ENCODE data around the gene FAS. TPM values are rescaled to one million over a fixed set of nuclear protein-coding genes. Genes with fewer than 3 reads are reported as not detected.

The FAS gene
- total and polyA plus RNA-seq, 4 donors, result 2.2 to 13.2 (median 5.9) TPM

- H3K27ac ChIP-seq (ENCODE audit: low read depth in 1 of 2, low read length in 2 of 2), result no peak overlapping the region
Observed at GRCh38 chr10:89062861-89063260, 72.3 kb downstream of the FAS start.

GRCh38 chr10:89063465-89063864 is 72.9 kb downstream of the FAS start:
- Histone ChIP-seq H3K36me3 (ENCODE audit: control insufficient read depth in 4 of 4, insufficient read depth in 3 of 4, low read depth in 1 of 4, low read length in 3 of 4) (no peaks in the 10 kb centered on the region), H3K9me3 (ENCODE audit: control insufficient read depth in 4 of 4, low read length in 3 of 4) (no peaks in the 10 kb centered on the region), H3K4me1 (ENCODE audit: control insufficient read depth in 4 of 4, insufficient read depth in 4 of 4, low read length in 3 of 4) (no peaks in the 10 kb centered on the region), H3K4me3 (ENCODE audit: low read depth in 1 of 3, low read length in 3 of 3) (no peak overlapping the region), H3K27ac (ENCODE audit: low read depth in 1 of 2, low read length in 2 of 2) (no peak overlapping the region), H3K27me3 (ENCODE audit: control insufficient read depth in 4 of 4, insufficient read depth in 4 of 4, low read length in 3 of 4) (no peaks in the 10 kb centered on the region), H3K9ac (ENCODE audit: low read depth in 1 of 2, low read length in 2 of 2) (no peak overlapping the region)
- WGBS, result 77% methylated on average over 2 of the region's 2 CpGs
- TF ChIP-seq RXRA (IDR thresholded peaks at IDR 0.05) (no peak), ZBTB33 (IDR thresholded peaks at IDR 0.05) (no peak), EGR1 (IDR thresholded peaks at IDR 0.05; ENCODE audit: low read depth in 2 of 2) (no peak), GABPA (IDR thresholded peaks at IDR 0.05 in 1 of 2, conservative IDR thresholded peaks at IDR 0.05 in 1 of 2) (no peak), FOXA1 (IDR thresholded peaks at IDR 0.05) (no peak), NR2F2 (IDR thresholded peaks at IDR 0.05) (no peak), HNF4A (conservative IDR thresholded peaks at IDR 0.05) (no peak), SP1 (IDR thresholded peaks at IDR 0.05) (no peak), YY1 (IDR thresholded peaks at IDR 0.05) (no peak), TAF1 (conservative IDR thresholded peaks at IDR 0.05) (no peak), RAD21 (IDR thresholded peaks at IDR 0.05) (no peak), MAX (IDR thresholded peaks at IDR 0.05) (no peak), FOXA2 (IDR thresholded peaks at IDR 0.05) (no peak), JUND (IDR thresholded peaks at IDR 0.05) (no peak)
- DNase-seq (ENCODE audit: low spot score), result no peak

More at GRCh38 chr10:89062861-89063260, 72.3 kb downstream of the FAS start:
- DNase-seq (ENCODE audit: low spot score), result no peak
- 40% methylated on average over 1 of the region's 1 CpG for WGBS
- H3K9me3 ChIP-seq (ENCODE audit: control insufficient read depth in 4 of 4, low read length in 3 of 4), result no peaks in the 10 kb centered on the region
- no peaks in the 10 kb centered on the region for H3K4me1 ChIP-seq (ENCODE audit: control insufficient read depth in 4 of 4, insufficient read depth in 4 of 4, low read length in 3 of 4)
- no peaks in the 10 kb centered on the region for H3K36me3 ChIP-seq (ENCODE audit: control insufficient read depth in 4 of 4, insufficient read depth in 3 of 4, low read depth in 1 of 4, low read length in 3 of 4)
- no peak for TF ChIP-seq EGR1 (IDR thresholded peaks at IDR 0.05; ENCODE audit: low read depth in 2 of 2)
- H3K4me3 ChIP-seq (ENCODE audit: low read depth in 1 of 3, low read length in 3 of 3), result no peak overlapping the region
- H3K9ac ChIP-seq (ENCODE audit: low read depth in 1 of 2, low read length in 2 of 2), result no peak overlapping the region
- no peaks in the 10 kb centered on the region for H3K27me3 ChIP-seq (ENCODE audit: control insufficient read depth in 4 of 4, insufficient read depth in 4 of 4, low read length in 3 of 4)

- H3K36me3 ChIP-seq (ENCODE audit: control insufficient read depth in 4 of 4, insufficient read depth in 3 of 4, low read depth in 1 of 4, low read length in 3 of 4), result no peaks in the 10 kb centered on the region
- no peak overlapping the region for H3K4me3 ChIP-seq (ENCODE audit: low read depth in 1 of 3, low read length in 3 of 3)
- WGBS, result 67% methylated on average over 5 of the region's 5 CpGs
- H3K27me3 ChIP-seq (ENCODE audit: control insufficient read depth in 4 of 4, insufficient read depth in 4 of 4, low read length in 3 of 4), result no peaks in the 10 kb centered on the region
- TF ChIP-seq NR2F2 (IDR thresholded peaks at IDR 0.05) (peak; percentile 92), HNF4G (IDR thresholded peaks at IDR 0.05) (no peak)
- H3K9me3 ChIP-seq (ENCODE audit: control insufficient read depth in 4 of 4, low read length in 3 of 4), result no peaks in the 10 kb centered on the region
- DNase-seq (ENCODE audit: low spot score), result no peak
- H3K9ac ChIP-seq (ENCODE audit: low read depth in 1 of 2, low read length in 2 of 2), result no peak overlapping the region
- H3K27ac ChIP-seq (ENCODE audit: low read depth in 1 of 2, low read length in 2 of 2), result no peak overlapping the region
- H3K4me1 ChIP-seq (ENCODE audit: control insufficient read depth in 4 of 4, insufficient read depth in 4 of 4, low read length in 3 of 4), result no peaks in the 10 kb centered on the region
Observed at GRCh38 chr10:89064748-89065147, 74.2 kb downstream of the FAS start.

Small RNA genes lying within 50 kb of the gene (small RNA-seq; reads per million reads assigned to genes)
- not detected for gene MIR4679-2
- gene RF02116, result not detected

Other genes starting within 250 kb of the FAS start
- under 1 TPM; 0.09 to 0.25 TPM for gene LIPN, start 230.8 kb upstream of the FAS start, total RNA-seq
- gene LIPN, start 230.8 kb upstream of the FAS start, polyA plus RNA-seq, result under 1 TPM in 1 of 2 donors, not detected in 1; 0.07 TPM
- gene LIPM, start 188.1 kb upstream of the FAS start, total RNA-seq, result not detected
- not detected for gene LIPM, start 188.1 kb upstream of the FAS start, polyA plus RNA-seq
- 1 to 10 TPM in 1 of 2 donors, under 1 TPM in 1; 0.42 to 1.0 TPM for gene ANKRD22, start 139.0 kb upstream of the FAS start, total RNA-seq
- under 1 TPM; 0.38 to 0.43 TPM for gene ANKRD22, start 139.0 kb upstream of the FAS start, polyA plus RNA-seq
- 1 to 10 TPM; 5.5 to 8.0 TPM for gene STAMBPL1, start 110.6 kb upstream of the FAS start, total RNA-seq
- gene STAMBPL1, start 110.6 kb upstream of the FAS start, polyA plus RNA-seq, result 1 to 10 TPM; 1.3 to 1.9 TPM
- 100 to 1,000 TPM in 1 of 2 donors, 10 to 100 TPM in 1; 13.2 to 182 TPM for gene ACTA2, start 38.0 kb upstream of the FAS start, total RNA-seq
- 100 to 1,000 TPM in 1 of 2 donors, 10 to 100 TPM in 1; 16.8 to 130 TPM for gene ACTA2, start 38.0 kb upstream of the FAS start, polyA plus RNA-seq
- gene CH25H, start 216.5 kb downstream of the FAS start, total RNA-seq, result under 1 TPM in 1 of 2 donors, not detected in 1; 0.08 TPM
- under 1 TPM; 0.25 to 0.33 TPM for gene CH25H, start 216.5 kb downstream of the FAS start, polyA plus RNA-seq

Measured in liver (tissue), 10 donors.